Activated CD8-positive, alpha-beta memory T cell treated with anti-CD3 and anti-CD28 coated beads for 4 hours (primary cell): ENCODE results near the gene PRKG1.
"Not testable (repeated sequence)": the region's sequence is repeated elsewhere in the genome, so short reads cannot be mapped to it uniquely, and the experiment has no call there.

ENCODE experiments used
- DNase-seq, 2 donors: peaks; one replicate each; pipeline ENCODE4 v3.0.0-alpha.2; 2020; ENCODE audit warnings: low read depth in 2 of 2

PRKG1 gene

GRCh38 chr10:51699475-51700227 lies 625.4 kb downstream of the PRKG1 start, which contains the start of gene CSTF2T:
Gene CSTF2T (minus strand): TSS chr10:51699595. CDS start chr10:51699549, 46 bp downstream.
- peak; percentile 86 to 87 for DNase-seq

- DNase-seq = no peak
Measured at GRCh38 chr10:51700228-51700817, 626.0 kb downstream of the PRKG1 start.

DNA sequence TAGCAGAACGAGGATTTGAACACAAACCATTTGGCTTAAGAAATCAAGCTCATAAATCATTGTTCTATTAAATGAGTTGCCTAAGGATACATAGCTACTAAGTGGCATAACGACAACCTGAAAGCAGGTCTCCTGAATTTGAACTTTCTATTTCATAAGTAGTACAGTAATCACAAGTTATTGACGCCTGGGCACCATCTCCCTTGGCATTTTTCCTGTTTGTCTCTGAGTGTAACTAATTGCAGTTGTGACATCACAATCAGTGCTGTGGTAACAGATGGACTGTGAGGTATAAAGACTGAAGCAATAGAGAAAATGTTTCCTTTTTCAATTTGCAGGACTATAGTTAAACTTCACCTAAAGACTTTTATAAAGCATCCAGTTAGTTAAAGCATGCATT lies 631.5 kb downstream of the PRKG1 start:
- DNase-seq = no peak

GRCh38 chr10:51706225-51706624 lies 631.9 kb downstream of the PRKG1 start:
- DNase-seq = no peak

GRCh38 chr10:51707392-51707791 lies 633.1 kb downstream of the PRKG1 start:
- DNase-seq = no peak

- DNase-seq = no peak
Measured at GRCh38 chr10:51707821-51708424, 633.6 kb downstream of the PRKG1 start.

DNA sequence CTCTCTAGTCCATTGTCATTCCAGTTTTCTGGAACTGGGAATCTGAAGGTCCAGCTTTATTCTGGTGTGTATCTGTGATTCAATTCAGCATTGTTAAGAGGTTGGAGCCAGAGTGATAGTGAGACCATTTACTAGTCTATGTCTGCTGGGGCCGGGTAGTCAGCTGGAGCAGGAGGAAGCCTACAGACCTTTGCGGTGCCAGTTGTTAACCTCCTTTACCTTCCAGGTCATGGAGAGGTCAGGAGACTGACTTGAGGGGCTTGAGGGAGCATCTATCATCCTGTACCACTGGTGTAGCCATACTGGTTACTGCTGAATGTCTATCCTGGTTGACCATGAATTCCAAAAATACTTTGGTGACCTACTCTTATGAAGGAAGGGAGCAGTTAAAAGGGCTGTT lies 634.3 kb downstream of the PRKG1 start:
- DNase-seq = no peak

DNA sequence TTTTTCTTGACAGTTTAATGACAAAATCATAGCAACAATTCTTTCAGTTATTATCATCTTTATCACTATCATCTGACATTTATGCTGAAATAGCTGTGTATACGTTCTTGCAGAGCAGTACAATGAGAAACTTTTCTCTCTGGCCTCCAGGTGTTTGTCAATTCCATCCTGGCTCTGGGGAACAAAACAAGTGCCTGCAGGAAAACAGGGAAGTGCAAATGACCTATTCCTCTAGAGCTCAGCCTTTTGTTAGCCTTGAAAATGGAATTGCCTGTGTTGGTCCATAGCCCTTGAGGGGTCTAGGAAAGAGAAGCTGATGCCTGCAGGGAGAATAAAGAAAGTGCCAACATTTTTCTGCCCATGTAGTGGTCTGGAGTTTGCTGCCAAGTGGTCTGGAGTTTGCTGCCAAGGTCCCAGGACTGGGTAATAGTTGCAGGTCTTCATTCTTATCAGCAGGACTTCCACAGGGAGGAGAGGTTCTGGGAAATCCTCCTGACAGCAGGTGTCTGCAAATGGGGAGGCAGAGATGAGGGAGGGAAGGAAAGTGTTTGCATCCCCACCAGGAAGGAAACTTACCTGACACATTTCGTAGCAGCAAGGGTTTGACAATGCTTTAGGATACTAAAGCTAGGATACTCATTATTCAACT lies 635.2 kb downstream of the PRKG1 start:
- DNase-seq = no peak

- no peak for DNase-seq
Measured at GRCh38 chr10:51711519-51711891, 637.2 kb downstream of the PRKG1 start.

DNA sequence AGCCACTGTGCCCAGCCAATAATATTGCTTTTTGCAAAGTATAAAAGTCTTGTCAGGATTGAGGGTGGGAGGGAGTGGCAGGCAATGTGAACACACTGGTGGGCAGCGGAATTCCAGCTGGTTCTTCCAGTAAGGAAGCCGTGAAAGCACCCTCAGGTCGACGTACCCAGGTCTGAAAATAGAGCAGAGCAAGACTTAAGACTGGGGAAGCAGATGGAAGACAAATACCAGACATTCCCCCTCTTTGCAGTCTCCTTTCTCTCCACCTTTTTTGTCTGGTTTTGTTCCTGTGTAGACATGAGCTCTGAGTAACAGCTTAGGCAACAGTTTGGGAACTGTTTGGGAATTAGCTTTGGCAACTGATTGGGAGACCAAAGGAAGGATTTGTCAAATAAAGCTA lies 642.7 kb downstream of the PRKG1 start:
- no peak for DNase-seq

DNA sequence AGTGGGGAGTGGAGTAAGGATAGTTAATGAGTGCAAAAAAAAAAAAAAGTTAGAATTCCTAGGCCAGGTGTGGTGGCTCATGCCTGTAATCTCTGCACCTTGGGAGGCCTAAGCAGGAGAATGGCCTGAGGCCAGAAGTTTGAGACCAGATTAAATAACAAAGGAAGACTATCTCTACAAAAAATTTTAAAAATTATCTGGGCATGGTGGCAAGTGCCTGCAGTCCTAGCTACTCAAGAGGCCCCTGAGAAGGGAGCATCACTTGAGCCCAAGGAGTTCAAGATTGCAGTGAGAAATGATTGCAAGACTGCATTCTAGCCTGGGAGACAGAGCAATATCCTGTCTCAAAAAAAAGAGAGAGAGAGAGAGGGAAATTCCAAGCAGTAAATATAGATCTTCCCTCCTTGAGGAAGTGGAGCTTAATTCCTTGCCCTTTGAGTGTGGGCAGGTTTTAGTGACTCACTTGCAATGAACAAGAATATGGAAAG lies 644.6 kb downstream of the PRKG1 start:
- no peak for DNase-seq

- no peak for DNase-seq
Measured at GRCh38 chr10:51724038-51724437, 649.8 kb downstream of the PRKG1 start.

DNA sequence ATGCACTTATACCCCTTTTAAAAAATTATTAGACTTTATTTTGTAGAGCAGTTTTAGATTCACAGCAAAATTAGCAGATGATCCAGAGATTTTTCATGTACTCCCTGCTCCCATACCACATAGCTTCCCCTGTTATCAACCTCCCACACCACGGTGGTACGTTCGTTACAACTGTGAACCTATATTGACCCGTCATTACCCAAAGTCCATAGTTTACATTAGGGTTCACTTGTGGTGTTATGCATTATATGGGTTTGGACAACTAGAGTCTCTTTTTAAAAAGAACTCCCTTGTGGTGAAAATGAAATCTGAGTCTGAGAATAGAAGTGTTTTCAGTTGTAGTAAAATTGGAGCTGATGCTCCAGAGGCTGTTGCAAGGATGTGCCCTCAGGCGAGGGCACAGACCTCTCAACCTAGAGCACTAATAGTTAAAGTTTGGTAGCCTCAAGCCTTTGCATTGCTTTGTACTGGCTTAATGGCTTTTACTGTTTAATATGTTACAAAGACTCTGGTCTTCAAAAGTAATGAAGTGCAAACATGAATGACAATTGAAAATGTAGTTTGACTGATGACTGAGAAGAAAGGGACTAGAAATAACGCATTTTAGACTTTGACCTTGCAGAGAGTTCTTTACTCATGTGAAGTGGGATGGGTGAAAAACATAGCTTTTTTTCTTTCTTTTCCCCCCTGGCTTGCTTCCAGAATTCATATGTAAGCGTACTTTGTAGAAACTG lies 655.7 kb downstream of the PRKG1 start:
- DNase-seq = no peak

DNA sequence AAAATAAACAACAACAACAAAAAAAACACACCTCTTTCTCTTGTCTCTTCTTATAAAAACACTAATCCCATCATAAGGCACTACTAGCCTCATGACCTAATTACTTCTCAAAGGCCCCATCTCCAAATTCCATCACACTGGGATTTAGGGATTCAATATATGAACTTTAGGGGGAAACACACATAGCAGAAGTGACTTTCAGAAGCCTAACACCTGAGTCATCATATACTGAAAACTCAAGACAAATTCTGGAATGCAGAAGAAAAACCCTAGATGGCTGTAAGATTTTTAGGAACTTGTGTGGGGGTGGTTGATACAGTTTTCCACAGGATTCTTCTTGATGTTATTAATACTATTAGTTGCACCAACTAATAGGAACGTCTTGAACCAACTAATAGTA lies 658.8 kb downstream of the PRKG1 start:
- no peak for DNase-seq

DNA sequence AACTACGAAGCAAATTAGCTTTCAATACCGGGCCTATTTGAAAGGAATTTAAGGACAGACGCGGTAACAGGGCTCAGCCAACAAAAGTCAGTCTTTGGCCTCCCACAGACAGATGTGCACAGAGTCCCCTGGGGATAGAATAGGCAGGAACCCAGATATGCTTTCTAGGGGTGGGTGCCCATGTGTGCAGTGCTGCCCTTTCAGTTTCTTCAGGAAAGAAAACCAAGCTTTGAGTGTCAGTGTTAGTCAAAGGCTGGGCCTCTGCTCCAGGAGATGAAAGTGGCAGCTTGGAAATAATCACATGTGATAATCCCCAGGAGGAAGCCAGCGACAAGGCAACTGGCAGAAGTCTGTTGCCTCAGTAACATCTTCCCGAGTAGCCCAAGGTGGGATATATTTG lies 668.9 kb downstream of the PRKG1 start:
- DNase-seq = no peak

- DNase-seq = no peak
Measured at GRCh38 chr10:51744235-51745000, 670.1 kb downstream of the PRKG1 start.

- no peak for DNase-seq
Measured at GRCh38 chr10:51745397-51745796, 671.1 kb downstream of the PRKG1 start.

- no peak for DNase-seq
Measured at GRCh38 chr10:51747216-51747615, 672.9 kb downstream of the PRKG1 start.

GRCh38 chr10:51748959-51749358 lies 674.7 kb downstream of the PRKG1 start:
- no peak for DNase-seq

GRCh38 chr10:51758366-51758765 lies 684.1 kb downstream of the PRKG1 start:
- DNase-seq = no peak

DNA sequence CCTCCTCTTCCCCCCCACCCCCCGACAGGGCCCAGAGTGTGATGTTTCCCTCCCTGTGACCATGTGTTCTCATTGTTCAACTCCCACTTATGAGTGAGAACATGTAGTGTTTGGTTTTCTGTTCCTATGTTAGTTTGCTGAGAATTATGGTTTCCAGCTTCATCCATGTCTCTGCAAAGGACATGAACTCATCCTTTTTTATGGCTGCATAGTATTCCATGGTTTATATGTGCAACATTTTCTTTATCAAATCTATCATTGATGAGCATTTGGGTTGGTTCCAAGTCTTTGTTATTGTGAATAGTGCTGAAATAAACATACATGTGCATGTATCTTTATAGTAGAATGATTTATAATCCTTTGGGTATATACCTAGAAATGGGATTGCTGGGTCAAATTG lies 684.6 kb downstream of the PRKG1 start:
- DNase-seq = not testable (repeated sequence)
